GM18519 (cell line): ENCODE results near the gene LRRC31.
A peak's percentile ranks its signal among the peaks of the same experiment; 100 is the strongest.

Experiments
- ATAC-seq: cut with Tn5 transposase; IDR thresholded peaks from one replicate; pipeline ENCODE4 v1.9.1; 2021; ENCODE audit warnings: mild to moderate bottlenecking, moderate library complexity; ENCODE audit not compliant: unreplicated experiment, low FRiP score

The LRRC31 gene

GRCh38 chr3:169865176-169865767 is 4.5 kb downstream of the LRRC31 start:
- peak; percentile 54 for ATAC-seq

DNA sequence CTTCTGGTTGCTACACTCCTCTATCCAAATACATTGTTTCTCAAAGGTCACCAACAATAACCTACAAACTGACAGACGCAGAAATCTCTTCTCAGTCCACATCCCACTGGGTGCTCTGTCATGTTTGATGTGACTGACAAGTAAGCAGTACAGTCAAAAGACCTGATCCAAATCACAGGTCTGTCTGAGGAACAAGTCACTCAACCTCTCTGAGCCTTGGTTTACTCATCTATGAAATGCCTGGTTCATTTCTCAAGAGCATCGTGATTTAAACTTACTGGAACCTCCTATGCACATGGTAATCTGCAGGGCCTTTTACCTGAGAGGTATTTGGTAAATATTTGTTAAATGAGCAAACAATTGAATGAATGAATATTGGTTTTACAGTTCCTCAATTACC is 5.5 kb downstream of the LRRC31 start:
- no peak for ATAC-seq

GRCh38 chr3:169863458-169863899 is 6.3 kb downstream of the LRRC31 start:
- peak; percentile 60 for ATAC-seq

GRCh38 chr3:169861871-169862270 is 7.9 kb downstream of the LRRC31 start:
- ATAC-seq, result no peak

GRCh38 chr3:169857811-169858210 is 11.9 kb downstream of the LRRC31 start:
- ATAC-seq, result no peak

GRCh38 chr3:169855514-169855913 is 14.2 kb downstream of the LRRC31 start:
- no peak for ATAC-seq

- ATAC-seq, result no peak
Observed at GRCh38 chr3:169850618-169851017, 19.1 kb downstream of the LRRC31 start.

GRCh38 chr3:169848741-169849140 is 21.0 kb downstream of the LRRC31 start:
- no peak for ATAC-seq

- ATAC-seq, result no peak
Observed at GRCh38 chr3:169847896-169848295, 21.8 kb downstream of the LRRC31 start.

DNA sequence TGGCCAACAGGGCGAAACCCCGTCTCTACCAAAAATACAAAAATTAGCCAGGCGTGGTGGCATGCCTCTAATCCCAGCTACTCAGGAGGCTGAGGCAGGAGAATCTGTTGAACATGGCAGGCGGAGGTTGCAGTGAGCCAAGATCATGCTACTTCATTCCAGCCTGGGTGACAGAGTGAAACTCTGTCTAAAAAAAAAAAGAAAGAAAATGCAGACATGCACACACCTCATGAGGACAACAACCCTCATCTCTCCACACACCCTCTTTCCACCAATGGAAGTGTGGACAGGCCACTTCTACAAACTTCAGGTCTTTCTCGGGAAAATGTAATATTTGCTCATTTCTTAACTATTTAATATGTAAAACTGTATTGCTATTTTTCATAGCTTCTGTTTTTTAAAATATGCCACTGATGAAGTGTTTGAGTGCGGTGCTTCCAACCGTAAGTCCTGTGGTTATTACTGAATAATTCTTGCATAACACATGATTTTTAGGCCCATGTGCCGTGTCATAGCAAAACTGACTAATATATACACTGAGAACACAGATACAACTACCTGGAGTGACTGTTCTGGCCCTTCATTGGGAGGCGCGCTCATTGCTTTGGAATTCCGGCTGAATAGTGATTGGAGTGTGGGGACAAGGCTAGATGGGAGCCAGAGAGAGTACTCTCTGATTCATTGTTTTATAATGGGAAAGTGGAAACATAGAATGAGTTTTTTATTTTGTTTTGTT is 23.1 kb downstream of the LRRC31 start:
- ATAC-seq, result peak; percentile 98

DNA sequence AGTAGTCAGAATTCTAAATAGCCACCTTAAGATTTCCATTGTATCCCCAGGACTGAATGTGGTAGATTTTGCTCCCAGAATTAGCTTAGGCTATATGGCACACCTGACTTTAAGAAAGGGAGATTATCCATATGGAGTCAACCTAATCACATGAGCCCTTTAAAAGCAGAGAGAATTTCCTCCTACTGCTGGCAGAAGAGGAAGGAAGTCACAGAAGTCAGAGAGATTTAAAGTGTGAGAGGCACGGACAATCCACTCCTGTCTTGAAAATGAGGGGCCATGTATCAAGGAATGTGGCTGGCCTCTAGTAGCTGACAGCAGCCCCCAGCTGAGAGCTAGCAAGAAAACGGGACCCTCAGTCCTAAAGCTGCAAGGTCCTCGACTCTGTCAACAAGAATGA is 26.8 kb downstream of the LRRC31 start:
- ATAC-seq, result no peak

- peak; percentile 80 for ATAC-seq
Observed at GRCh38 chr3:169841171-169841570, 28.6 kb downstream of the LRRC31 start.

GRCh38 chr3:169838511-169839030 is 31.2 kb downstream of the LRRC31 start:
- ATAC-seq, result no peak

GRCh38 chr3:169836942-169837275 is 32.8 kb downstream of the LRRC31 start:
- no peak for ATAC-seq

GRCh38 chr3:169836078-169836941 is 33.4 kb downstream of the LRRC31 start:
- peak; percentile 76 for ATAC-seq

- no peak for ATAC-seq
Observed at GRCh38 chr3:169835533-169835932, 34.2 kb downstream of the LRRC31 start.

- no peak for ATAC-seq
Observed at GRCh38 chr3:169827712-169828111, 42.0 kb downstream of the LRRC31 start.

DNA sequence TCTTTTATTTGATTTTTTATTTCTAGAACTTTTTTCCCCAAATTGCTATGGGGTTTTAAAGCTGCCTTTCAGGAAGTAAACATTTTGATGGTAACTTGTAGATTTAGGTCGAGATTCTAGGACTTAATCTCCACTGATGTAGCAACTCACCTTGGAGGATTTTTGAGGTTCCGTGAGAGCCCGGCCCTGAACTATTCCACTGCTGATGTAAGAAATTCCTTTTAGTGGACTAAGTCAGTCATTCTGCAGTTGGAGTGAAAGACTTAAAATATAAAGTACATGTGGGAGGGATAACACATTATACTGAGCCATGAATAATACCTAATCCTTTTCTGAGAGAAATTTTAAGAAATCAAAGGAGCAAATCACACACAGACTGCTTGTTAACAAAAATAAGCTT is 44.4 kb downstream of the LRRC31 start:
- ATAC-seq, result no peak

GRCh38 chr3:169822983-169823382 is 46.8 kb downstream of the LRRC31 start:
- ATAC-seq, result no peak

GRCh38 chr3:169822540-169822939 is 47.2 kb downstream of the LRRC31 start:
- ATAC-seq, result no peak

DNA sequence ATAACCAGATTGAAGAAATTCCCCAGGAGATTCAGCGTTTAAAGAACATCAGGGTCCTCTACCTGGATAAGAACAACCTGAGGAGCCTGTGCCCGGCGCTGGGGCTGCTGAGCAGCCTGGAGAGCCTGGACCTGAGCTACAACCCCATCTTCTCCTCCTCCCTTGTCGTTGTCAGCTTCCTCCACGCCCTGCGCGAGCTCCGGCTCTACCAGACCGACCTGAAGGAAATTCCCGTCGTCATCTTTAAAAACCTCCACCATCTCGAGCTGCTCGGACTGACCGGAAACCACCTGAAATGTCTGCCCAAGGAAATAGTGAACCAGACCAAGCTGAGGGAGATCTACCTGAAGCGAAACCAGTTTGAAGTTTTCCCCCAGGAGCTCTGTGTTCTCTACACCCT is 47.6 kb downstream of the LRRC31 start:
- no peak for ATAC-seq
